Measurements from ENCODE around the gene ANKRD24.

DNA sequence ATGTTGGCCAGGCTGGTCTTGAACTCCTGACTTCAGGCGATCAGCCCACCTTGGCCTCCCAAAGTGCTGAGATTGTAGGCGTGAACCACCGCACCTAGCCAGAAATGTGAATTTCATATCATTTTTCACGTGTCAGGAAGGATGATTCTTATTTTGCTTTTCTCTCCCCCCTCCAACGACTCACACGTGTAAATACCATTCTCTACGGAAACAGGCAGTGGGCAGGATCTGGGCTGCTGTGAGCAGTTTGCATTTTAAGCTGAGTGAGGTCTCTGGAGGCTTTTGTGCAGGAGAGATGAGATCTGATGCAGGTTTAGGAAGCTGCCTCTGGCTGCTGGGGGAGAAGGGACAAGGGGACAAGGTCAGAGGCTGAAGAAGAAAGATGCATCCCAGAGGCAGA lies 11.9 kb downstream of the ANKRD24 start:
- TF ChIP-seq, protein P1, sequence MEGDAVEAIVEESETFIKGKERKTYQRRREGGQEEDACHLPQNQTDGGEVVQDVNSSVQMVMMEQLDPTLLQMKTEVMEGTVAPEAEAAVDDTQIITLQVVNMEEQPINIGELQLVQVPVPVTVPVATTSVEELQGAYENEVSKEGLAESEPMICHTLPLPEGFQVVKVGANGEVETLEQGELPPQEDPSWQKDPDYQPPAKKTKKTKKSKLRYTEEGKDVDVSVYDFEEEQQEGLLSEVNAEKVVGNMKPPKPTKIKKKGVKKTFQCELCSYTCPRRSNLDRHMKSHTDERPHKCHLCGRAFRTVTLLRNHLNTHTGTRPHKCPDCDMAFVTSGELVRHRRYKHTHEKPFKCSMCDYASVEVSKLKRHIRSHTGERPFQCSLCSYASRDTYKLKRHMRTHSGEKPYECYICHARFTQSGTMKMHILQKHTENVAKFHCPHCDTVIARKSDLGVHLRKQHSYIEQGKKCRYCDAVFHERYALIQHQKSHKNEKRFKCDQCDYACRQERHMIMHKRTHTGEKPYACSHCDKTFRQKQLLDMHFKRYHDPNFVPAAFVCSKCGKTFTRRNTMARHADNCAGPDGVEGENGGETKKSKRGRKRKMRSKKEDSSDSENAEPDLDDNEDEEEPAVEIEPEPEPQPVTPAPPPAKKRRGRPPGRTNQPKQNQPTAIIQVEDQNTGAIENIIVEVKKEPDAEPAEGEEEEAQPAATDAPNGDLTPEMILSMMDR (IDR thresholded peaks at IDR 0.05), result no peak
- TF ChIP-seq POLR2AphosphoS5 (IDR thresholded peaks at IDR 0.05), result no peak
